SH-SY5Y (cell line): ENCODE results near the gene MMEL1.

ENCODE experiments used
- GATA2 ChIP-seq: IDR thresholded peaks from 2 replicates; pipeline ENCODE4 v1.6.1; 2011; ENCODE audit warnings: mild to moderate bottlenecking, low read depth, low read length
- GATA3 ChIP-seq: IDR thresholded peaks from 2 replicates; pipeline ENCODE4 v1.6.1; 2011; ENCODE audit warnings: low read depth, mild to moderate bottlenecking, low read length, moderate library complexity

Gene MMEL1

GRCh38 chr1:2598329-2598931 lies 34.4 kb downstream of the MMEL1 start:
- TF ChIP-seq GATA2: no peak
- TF ChIP-seq GATA3: no peak

GRCh38 chr1:2597441-2598328 lies 35.1 kb downstream of the MMEL1 start:
- no peak for TF ChIP-seq GATA3
- no peak for TF ChIP-seq GATA2

- no peak for TF ChIP-seq GATA3
- no peak for TF ChIP-seq GATA2
These were observed 36.1 kb downstream of the MMEL1 start for GRCh38 chr1:2596530-2597333.

GRCh38 chr1:2595812-2596529 lies 36.8 kb downstream of the MMEL1 start:
- no peak for TF ChIP-seq GATA2
- TF ChIP-seq GATA3: no peak

- TF ChIP-seq GATA3 (no peak), GATA2 (no peak)
These were observed 37.5 kb downstream of the MMEL1 start for GRCh38 chr1:2595261-2595811.

- no peak for TF ChIP-seq GATA2
- no peak for TF ChIP-seq GATA3
These were observed 38.1 kb downstream of the MMEL1 start for GRCh38 chr1:2594641-2595131.

GRCh38 chr1:2594001-2594640 lies 38.7 kb downstream of the MMEL1 start:
- TF ChIP-seq GATA2 (no peak), GATA3 (no peak)

GRCh38 chr1:2593251-2593878 lies 39.5 kb downstream of the MMEL1 start:
- TF ChIP-seq GATA2 (no peak), GATA3 (no peak)

- TF ChIP-seq GATA3 (no peak), GATA2 (no peak)
These were observed 40.1 kb downstream of the MMEL1 start for GRCh38 chr1:2592672-2593071.

GRCh38 chr1:2591581-2592261 lies 41.1 kb downstream of the MMEL1 start:
- TF ChIP-seq GATA3: no peak
- no peak for TF ChIP-seq GATA2

- TF ChIP-seq GATA3 (no peak), GATA2 (no peak)
These were observed 41.6 kb downstream of the MMEL1 start for GRCh38 chr1:2591233-2591580.

- TF ChIP-seq GATA3 (no peak), GATA2 (no peak)
These were observed 42.3 kb downstream of the MMEL1 start for GRCh38 chr1:2590233-2591141.
